ENCODE data around the gene KIAA1210.

- no peak for TF ChIP-seq CTCF (conservative IDR thresholded peaks at IDR 0.05)
- no peak for TF ChIP-seq EZH2 (IDR thresholded peaks at IDR 0.05; ENCODE audit: low read depth)
Measured at GRCh38 chrX:119073911-119074310, 53.7 kb downstream of the KIAA1210 start.

Data from PC-9 (cell line).